NCI-H226 (cell line): ENCODE measurements around the gene MICALL1.
A peak's percentile ranks its signal among the peaks of the same experiment; 100 is the strongest.

Experiments used
- DNase-seq: peaks from one replicate; pipeline ENCODE4 v3.0.0-alpha.2; 2015

MICALL1 gene, protein sequence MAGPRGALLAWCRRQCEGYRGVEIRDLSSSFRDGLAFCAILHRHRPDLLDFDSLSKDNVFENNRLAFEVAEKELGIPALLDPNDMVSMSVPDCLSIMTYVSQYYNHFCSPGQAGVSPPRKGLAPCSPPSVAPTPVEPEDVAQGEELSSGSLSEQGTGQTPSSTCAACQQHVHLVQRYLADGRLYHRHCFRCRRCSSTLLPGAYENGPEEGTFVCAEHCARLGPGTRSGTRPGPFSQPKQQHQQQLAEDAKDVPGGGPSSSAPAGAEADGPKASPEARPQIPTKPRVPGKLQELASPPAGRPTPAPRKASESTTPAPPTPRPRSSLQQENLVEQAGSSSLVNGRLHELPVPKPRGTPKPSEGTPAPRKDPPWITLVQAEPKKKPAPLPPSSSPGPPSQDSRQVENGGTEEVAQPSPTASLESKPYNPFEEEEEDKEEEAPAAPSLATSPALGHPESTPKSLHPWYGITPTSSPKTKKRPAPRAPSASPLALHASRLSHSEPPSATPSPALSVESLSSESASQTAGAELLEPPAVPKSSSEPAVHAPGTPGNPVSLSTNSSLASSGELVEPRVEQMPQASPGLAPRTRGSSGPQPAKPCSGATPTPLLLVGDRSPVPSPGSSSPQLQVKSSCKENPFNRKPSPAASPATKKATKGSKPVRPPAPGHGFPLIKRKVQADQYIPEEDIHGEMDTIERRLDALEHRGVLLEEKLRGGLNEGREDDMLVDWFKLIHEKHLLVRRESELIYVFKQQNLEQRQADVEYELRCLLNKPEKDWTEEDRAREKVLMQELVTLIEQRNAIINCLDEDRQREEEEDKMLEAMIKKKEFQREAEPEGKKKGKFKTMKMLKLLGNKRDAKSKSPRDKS

DNA sequence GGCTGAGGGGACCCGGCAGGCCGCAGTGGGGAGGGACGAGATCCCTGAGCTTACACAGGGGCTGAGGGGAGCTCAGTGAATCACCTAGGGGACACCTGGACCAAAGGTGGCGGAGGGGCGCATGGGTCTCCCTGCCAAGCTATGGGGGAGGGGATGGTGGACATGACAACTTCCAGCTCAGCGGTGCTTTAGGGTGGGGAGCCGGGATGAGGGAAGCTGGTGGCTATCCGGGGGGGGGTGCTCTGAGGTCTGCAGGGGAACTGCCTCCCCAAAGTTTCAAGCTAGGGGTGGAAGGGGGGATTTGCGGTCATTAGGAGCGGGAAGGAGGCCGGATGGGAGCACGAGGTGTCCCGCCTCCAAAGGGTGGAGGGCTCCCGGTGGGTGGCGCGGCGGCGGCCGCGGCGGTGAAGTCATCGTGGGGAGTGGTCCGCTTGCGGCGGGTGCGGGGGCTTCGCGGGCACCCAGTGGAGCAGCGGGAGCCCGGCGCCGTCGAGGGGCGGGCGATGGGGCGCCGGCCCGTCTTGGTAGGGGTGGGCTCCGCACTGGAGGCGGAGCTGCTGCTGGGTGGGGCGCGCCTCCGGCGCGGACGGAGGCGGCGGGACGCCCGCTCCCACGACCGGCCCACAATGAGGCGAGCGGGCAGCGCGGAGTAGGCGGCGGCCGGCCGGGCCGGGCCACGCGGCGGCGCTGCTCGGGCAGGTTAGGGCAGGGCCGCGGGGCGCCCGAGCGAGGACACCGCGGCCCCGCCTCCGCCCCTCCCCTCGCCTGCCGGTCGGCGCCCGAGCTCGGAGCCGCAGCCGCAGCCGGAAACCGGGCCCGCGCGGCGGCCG lies at the start of gene MICALL1:
Gene MICALL1 (plus strand): TSS at position 764 of the 830 bp plus-strand sequence. CDS start 126 bp downstream, outside the sequence.
- peak; percentile 65 for DNase-seq

DNA sequence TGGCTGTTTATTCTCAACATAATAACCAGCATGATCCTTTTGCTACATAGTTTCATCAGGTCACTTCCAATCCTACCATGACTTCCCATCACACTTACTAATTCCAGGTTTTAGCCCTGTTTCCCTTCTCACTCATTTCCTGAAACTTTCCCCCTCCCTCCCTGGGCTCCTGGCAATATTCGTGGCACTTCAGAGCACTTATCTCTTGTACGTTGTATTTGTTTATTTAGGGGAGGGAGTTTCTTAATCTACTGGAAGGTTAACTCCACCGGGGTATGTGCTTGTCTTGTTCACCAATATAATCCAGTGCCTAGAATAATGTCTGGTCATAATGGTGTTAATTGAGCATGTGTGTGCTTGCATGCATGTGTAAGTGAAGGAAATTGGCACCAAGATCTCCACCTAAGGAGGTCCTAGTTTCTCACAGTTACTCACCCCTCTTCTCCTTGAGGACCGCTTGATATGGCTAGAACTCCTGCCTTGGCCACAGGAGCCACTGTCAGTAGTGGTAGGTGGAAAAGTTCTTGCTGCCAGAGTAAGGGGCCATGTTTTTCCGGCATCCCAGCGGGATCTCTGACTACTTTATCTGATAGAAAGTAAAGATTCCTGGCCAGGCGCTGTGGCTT lies 45.2 kb upstream of the MICALL1 start:
- DNase-seq, result no peak

DNA sequence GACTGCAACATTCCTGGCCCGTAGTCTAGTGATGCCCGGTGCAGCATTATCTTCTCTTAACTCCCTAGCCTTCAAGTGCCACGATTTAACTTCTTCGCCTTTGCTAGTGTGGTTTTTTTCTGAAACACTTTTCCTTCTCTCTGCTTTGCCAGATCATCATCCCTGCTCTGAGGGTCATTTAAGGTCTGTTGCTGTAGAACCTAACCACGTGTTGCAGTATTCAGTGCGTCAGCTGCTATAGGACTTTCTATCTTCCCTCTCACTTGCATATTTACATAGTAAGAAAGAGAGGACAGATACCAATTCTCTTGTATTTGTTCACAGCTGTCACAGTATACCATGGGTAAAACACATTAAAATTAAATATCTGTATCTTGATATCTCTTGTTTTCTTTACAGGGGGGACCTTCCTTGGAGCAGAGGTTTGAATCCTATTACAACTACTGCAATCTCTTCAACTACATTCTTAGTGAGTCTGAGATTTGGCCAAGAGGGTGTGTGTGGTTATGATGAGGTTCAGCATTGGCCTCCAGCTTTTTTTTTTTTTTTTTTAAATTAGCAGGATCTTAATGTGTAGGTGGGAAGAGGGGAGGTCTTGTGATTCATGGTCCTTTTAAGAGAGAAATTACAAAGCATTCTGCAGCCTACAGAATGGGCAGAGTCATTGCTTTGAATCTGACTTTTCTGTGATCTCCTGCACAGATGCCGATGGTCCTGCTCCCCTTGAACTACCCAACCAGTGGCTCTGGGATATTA lies 43.3 kb upstream of the MICALL1 start:
- no peak for DNase-seq

DNA sequence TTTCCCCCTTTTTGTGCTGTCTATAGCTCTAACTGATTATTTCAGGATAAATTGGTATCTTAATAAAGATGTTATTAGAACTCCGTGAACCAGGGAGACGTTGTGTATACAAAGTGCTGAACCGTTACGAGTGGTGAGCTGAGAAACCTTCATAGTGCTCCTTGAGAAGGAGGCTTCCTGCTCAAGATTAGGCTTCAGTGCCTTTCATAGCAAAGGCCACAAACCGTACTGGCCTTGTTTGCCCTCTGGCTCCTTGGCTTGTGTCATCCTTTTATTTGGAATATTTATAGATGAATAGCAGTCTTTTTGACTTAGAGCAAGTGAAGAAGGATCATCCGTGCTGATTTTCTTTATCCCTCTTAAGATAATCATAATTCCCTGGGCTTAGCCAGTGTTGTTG lies 40.6 kb upstream of the MICALL1 start:
- no peak for DNase-seq

DNA sequence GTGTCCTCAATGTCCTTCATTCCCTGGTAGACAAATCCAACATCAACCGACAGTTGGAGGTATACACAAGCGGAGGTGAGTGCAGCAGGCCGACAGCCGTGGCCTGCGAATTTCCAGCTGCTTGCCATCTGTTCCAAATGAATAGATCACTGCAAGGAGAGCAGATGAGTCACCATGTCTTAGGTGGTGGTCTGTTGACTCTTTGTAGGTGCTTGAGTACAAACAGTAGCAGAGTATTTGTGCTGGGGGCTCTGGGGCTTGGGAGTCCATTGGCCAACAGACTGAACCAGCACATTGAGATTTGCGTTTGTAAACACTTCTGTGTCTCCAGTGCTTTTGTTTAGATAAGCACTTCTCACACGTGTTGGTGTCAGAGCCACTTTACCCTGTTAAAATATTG lies 35.8 kb upstream of the MICALL1 start:
- DNase-seq, result no peak

DNA sequence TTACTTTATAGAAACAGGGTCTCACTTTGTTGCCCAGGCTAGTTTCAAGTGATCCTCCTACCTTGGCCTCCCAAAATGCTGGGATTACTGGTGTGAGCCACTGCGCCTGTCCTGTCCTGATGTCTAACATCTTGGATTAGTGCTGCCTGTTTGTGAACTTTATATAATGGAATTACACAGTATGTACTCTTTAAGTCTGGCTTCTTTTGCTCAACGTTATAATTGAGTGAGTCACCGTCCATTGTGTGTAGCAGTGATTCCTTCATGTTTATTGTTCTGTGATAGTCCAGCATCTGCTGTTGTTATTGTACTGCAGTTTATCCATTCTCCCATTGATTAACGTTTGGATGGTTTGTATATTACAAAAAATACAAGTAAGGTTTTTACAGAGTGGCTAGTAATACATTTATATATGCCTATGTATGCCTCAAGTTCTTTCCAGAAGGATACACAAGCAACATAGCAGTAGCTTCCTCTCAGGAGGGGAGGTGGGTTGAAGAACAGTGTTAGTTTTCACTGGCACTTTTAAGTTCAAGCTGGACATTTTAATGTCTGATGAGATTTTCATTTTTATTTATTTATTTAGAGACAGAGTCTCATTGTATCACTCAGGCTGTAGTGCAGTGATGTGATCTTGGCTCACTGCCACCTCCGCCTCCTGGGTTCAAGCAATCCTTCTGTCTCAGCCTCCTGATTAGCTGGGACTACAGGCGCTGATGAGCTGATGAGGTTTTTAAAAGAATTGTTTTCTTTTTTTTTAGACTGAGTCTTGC lies 25.2 kb upstream of the MICALL1 start:
- no peak for DNase-seq

DNA sequence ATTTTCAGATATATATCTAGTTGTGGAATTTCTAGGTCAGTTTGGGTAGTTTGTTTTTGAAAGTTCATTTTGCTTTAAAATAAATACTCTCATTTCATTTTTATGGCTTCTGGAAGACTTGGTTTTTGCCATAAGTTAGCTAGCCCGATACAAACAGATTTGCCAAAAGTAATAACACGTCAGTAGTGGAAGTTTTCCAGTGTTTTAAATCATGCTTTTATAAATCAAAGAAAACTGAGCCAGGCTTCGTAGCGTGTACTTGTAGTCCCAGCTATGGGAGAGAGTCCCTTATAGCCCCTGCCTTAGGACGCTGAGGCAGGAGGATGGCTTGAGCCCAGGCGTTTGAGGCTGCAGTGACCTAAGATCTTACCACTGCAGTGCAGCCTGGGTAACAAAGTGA lies 21.7 kb upstream of the MICALL1 start:
- no peak for DNase-seq

DNA sequence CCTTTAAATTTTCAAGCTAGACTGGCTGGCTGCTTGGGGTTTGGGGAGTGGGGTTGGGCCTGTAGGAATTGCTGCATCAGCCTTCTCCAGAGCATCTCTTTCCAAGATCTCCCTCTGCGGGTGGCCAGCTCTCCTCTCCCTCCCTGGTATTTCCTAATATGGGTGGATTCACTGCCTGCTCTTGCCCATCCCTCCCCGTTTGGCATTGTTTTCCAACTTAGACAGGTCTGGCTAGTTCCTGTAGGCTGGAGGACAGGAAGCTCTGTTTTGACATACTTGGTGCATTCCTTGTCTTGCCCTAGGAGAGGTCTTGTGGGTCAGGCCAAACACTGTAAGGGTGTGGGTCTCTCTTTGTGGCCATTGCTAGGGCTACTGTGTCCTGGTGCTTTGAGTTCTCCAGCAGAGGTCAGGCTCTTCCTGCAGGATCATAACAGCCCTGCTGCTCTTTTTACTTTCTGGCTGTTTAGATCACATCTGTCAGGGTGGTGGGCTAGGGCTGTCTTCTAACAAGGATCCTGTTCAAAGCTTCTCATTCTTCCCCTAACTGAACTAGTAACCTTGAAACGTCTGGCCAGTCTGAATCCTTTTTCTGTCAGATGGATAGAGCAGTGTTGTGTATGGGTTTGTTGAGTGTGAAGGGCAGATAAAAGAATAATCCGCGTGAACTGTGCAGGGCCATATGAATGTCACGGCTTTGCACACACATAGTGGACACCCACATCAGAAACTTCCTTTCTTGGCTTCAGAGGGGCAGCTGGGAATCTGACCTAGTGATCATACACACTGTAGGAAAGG lies 18.3 kb upstream of the MICALL1 start:
- peak; percentile 77 for DNase-seq

DNA sequence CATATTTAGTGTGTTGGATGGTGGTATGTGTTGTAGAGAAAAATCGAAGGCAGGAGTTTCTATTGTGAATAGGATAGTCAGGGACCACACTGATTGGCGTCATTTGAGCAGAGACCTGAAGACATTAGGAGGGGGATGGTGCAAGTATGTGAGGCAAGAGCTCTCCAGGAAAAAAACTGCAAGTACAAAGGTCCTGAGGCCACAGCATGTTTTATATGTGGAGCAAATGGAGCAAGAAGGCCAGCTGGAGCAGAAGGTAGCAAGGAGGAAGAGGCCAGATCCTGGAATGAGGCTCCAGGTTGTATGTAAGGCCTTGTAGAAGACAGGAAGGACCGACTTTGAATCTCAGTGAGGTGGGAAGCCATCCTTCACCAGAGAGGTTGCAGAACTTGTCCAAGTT lies 14.2 kb upstream of the MICALL1 start:
- DNase-seq, result no peak

DNA sequence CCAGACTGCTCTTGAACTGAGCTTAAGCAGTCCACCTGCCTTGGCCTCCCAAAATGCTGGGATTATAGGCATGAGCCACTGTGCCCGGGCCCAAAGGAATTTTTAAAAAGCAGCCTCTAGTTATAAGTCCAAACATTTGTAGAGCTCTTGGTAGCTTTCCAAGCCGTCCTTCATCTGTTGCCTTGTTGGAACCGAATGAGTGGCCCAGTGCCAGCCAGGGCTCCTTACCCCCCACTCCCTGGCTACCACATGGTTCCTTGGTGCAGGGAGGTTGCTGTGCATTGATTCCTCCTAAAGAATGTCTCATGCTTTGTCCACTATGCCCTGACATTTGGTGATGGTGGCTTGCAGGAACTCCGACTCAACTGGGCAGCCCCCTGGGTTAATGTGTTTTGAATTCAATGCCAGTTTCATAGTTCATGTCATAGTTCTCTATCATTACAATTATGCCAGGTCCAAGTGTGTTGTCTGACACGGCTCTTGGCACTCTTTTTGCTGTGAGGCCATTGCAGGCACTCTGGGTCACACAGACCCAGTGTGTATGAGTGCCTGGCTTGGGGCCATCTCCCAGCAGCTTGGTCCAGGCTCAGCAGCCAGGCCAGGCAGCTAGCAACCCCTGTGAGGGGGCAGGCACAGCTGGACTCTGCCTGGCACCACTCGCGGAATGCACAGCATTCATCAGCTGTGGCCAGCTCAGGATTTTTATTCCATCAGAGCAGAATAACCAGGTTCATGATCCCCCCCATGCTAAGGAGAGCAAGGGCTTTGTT lies 13.3 kb upstream of the MICALL1 start:
- no peak for DNase-seq

DNA sequence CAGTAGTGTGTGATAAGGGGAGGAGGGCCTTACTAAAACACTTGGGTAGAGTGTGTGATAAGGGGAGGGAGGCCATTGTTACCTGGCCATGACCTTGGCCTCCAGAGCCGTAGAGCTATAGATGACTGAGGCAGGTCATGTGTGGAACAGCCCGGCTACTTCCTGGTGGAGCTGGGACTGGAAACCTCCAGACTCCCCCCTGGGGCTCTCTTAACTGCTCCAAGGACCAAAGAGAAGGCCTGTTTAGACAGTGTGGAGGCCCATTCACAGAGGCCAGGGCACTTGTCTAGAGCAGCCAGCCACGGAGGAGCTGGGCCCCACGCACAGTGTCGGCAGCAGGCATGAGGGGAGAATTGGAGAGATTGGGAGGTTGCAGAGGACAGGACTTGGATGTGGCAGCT lies 12.5 kb upstream of the MICALL1 start:
- no peak for DNase-seq

DNA sequence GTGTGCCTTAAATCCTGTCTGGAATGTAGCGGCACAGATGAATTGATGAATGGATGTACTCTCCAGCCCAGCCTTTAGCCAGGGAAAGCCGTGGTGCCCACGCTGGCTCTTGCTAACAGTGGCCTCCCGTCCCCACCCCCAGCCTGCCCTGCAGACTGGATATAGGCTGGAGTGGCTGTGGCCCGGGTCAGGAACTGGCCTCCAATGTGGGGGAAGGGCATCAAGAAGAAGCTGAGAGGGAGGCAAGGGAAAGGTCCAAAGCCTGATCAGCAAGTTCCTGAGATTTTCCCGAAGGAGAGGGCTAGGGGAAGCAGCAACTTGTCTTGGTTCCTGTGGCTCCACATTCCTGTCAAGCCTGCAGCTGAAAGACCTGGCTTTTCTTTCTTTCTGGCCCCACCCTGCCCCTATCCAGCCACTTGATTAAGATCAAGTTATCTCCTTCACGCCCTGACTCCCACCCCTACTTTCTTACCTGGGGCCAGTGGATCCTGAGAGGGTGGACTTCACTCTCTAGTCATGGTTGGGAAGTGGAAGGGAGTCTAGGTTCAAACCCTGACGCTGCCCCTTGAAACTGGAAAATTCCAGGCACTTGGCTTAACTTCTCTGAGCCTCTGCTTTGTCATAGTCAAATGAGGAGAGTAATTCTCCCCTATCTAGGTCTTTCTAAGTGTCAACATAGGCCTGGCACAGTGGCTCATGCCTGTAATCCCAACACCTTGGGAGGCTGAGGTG lies 11.0 kb upstream of the MICALL1 start:
- peak; percentile 16 for DNase-seq

DNA sequence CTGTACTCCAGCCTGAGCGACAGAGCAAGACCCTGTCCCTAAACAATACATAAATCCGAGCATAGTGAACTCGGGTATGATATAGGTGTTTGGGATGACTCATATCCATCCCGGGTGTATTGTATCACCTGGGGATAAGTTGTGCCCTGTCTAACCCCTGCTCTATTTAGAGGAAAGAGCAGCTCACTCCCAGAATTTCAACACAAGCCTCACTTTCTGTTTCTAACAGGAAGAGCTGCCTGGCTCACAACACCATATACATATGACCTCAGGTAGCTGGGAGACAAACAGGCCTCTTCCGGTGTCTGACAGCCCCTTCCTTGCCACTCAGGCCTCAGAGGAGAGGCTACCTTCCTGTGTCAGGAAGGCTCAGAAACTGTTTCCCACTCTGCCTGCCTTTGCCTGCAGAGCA lies 9.9 kb upstream of the MICALL1 start:
- DNase-seq, result peak; percentile 53

DNA sequence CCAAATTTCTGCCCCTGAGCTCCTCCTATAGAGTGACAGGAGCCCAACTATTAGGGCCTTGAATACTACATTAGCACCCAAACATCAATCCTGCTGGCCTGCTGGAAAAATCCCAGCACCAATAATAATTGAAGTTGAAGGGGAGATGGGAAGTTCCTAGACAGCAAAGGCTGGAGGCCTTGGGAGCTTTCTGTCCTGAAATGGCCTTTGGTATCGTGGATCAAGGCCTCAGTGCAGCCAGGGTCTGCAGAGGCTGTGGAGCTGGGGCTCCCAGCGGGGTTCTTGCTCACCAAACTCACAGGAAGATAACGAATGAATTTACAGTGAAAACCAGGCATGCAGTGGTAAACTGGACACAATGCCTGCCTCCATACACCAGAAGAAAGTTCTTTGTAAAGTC lies 9.2 kb upstream of the MICALL1 start:
- DNase-seq, result no peak

DNA sequence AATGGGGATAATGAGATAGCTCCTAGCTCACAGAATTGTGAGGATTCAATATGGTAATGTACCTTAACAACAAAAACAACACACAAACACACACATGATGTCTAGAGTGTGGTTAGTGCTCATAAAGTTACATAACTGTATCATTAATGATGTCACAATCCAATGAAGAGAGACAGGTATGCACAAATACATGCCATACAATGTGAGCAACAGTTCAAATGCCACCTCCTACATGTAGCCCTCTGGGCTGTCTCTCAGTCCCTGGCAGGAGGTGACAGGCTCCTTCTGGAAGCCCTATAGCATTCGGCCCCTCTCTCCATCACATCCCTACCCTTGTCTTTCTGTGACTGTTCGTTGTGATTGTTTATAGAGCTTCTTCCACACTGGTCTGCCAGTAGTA lies 8.3 kb upstream of the MICALL1 start:
- DNase-seq, result no peak

DNA sequence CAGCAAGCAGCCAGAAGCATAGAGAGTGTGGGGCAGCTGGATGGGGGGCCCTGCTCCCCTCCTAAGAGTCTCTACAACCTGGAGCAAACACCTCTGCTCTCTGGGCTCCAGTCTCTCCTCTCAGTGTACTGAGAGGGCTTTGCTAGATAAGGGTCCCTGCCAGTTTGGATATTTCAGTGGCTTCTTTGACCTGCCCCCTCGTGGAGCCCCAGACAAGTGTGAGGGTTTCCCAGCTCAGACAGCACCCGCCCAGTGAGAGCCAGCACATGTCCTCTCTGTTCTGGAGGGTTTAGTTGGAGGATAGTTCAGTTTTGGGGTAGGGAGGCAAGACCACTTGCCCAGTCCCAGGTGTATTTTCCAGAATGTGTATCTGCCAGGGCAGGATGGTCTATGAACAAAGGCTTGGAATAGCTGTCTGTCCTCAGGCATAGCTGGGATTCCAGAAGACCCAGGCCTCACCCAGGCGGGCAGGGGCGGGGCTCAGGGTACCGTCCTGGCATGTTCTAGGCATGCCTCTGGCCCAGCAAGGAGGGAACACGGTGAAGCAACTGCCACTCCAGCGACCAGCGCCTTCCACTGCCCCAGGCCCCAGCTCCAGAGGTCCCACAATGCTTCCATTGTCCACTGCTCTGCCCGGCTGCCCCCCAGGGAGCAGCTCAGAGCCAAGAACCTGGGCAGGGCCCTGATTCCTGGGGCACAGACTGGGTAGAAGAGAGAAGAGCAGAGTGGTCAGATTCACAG lies 7.5 kb upstream of the MICALL1 start:
- peak; percentile 2 for DNase-seq

DNA sequence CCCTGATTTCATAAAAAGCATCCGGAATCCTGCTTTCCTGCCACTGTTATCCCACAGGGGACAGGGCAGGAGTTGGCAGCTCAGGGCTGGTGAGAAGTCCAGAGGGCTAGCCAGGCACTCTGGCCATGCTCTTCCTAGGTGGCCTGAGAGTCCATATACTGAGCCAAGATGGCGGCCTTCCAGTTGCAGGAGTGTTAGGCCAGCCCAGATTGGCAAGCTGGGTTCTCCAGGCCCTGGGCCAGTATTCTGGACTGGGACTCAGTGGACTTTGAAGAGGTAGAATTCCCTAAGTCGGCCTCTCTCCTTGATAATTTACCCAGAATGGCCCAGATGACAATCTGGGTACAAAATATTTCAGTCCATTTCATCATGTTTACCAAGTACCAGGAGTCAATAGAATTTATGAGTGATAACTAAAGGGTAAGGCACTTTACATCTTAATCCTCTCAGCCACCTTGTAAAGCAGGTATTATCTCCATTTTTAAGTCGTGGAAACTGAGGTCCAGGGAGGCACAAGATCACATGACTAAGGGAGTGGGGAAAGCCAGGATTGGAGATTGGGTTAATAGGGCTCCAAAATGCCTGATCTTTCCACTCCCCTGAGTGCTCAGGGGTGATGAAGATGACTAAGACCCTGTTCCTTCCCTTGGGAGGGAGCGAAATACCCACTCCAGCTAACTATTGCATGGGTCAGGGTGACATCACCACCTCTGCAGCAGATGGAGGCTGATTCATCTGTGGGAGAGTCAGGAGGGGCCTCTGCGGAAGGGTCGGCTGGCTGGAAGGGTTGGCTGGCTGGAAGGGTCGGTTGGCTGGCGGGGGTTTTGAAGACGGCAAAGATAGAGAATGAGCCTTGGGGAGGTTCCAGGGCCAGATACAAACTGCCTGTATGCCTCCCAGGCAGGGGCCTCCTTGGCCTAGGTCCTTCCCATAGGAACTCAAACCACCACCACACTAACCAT lies 1.2 kb upstream of the MICALL1 start:
- DNase-seq, result peak; percentile 91
